CD14-positive monocyte (primary cell): ENCODE data around the gene ARG1. TPM values are rescaled to one million over a fixed set of nuclear protein-coding genes. Genes with fewer than 3 reads are reported as not detected.
"Not testable (repeated sequence)": the region's sequence is repeated elsewhere in the genome, so short reads cannot be mapped to it uniquely, and the experiment has no call there.

Source experiments
- DNase-seq, 3 donors: peaks; one replicate each; pipeline ENCODE4 v3.0.0-alpha.2; 2011 to 2022
- H2AFZ ChIP-seq: 2 replicates; pipeline ENCODE4 v1.6.0; 2012; ENCODE audit warnings: mild to moderate bottlenecking, low read depth, low read length, inconsistent platforms; ENCODE audit not compliant: insufficient read depth, poor library complexity, severe bottlenecking
- H3K27ac ChIP-seq, 2 donors: 1 replicate in 1 of 2; 2 replicates in 1 of 2; pipeline ENCODE4 v1.5.1; 2012 to 2013; ENCODE audit warnings: low read length in 2 of 2, control low read depth in 1 of 2, inconsistent platforms in 1 of 2, low read depth in 1 of 2, mild to moderate bottlenecking in 1 of 2
- H3K27me3 ChIP-seq, 2 donors: one replicate each; pipeline versions ENCODE4 v1.6.0 to v1.6.1; 2011 to 2013; ENCODE audit warnings: low read length in 2 of 2; ENCODE audit not compliant: control insufficient read depth in 2 of 2, insufficient read depth in 2 of 2
- H3K36me3 ChIP-seq, 2 donors: replicated peaks in 1 of 2; 1 replicate in 1 of 2; 2 replicates in 1 of 2; pipeline versions ENCODE4 v1.5.1 to v1.6.1; 2012 to 2013; ENCODE audit warnings: low read length in 2 of 2, control low read depth in 1 of 2, inconsistent platforms in 1 of 2, mild to moderate bottlenecking in 1 of 2; ENCODE audit not compliant: insufficient read depth in 2 of 2, control insufficient read depth in 1 of 2
- H3K4me1 ChIP-seq, 2 donors: 1 replicate in 1 of 2; 2 replicates in 1 of 2; pipeline versions ENCODE4 v1.5.1 to v1.6.1; 2012 to 2013; ENCODE audit warnings: low read length in 2 of 2, control low read depth in 1 of 2, inconsistent platforms in 1 of 2, mild to moderate bottlenecking in 1 of 2, moderate library complexity in 1 of 2; ENCODE audit not compliant: insufficient read depth in 2 of 2, control insufficient read depth in 1 of 2
- H3K4me2 ChIP-seq: replicated peaks from 2 replicates; pipeline ENCODE3; 2012; ENCODE audit warnings: low read length, moderate library complexity, mild to moderate bottlenecking; ENCODE audit not compliant: poor library complexity, severe bottlenecking; ENCODE audit errors: extremely low read depth
- H3K4me3 ChIP-seq, 3 experiments: fragments of 200-600 bp in 1 of 3; sonication (generic) in 1 of 3; replicated peaks in 1 of 3; 1 replicate in 2 of 3; 2 replicates in 1 of 3; pipeline ENCODE4 v1.5.1; 2011 to 2013; ENCODE audit warnings: low read length in 3 of 3, mild to moderate bottlenecking in 3 of 3, control low read depth in 2 of 3, low read depth in 2 of 3, inconsistent platforms in 1 of 3, moderate library complexity in 1 of 3
- H3K79me2 ChIP-seq: 2 replicates; pipeline ENCODE4 v1.6.0; 2012; ENCODE audit warnings: mild to moderate bottlenecking, control low read depth, inconsistent platforms, low read length, moderate library complexity; ENCODE audit not compliant: insufficient read depth
- H3K9ac ChIP-seq: 2 replicates; pipeline ENCODE4 v1.6.0; 2017; ENCODE audit warnings: low read length, mild to moderate bottlenecking; ENCODE audit not compliant: insufficient read depth, poor library complexity, severe bottlenecking
- H3K9me3 ChIP-seq, 2 donors: replicated peaks in 1 of 2; 1 replicate in 1 of 2; 2 replicates in 1 of 2; pipeline versions ENCODE4 v1.5.1 to v1.6.1; 2012 to 2013; ENCODE audit warnings: low read length in 2 of 2, control low read depth in 1 of 2; ENCODE audit not compliant: control insufficient read depth in 1 of 2, insufficient read depth in 1 of 2
- H4K20me1 ChIP-seq: 2 replicates; pipeline ENCODE4 v1.6.0; 2012; ENCODE audit warnings: mild to moderate bottlenecking, low read length, control low read depth, moderate library complexity; ENCODE audit not compliant: insufficient read depth
- H3K27ac Mint-ChIP-seq, 7 donors: one replicate each; pipeline ENCODE4 v1.8.0; 2020; ENCODE audit warnings: mild to moderate bottlenecking in 7 of 7, mixed read lengths in 7 of 7, moderate library complexity in 6 of 7, inconsistent platforms in 2 of 7
- H3K27me3 Mint-ChIP-seq, 3 donors: one replicate each; pipeline ENCODE4 v1.8.0; 2021 to 2022; ENCODE audit warnings: low read depth in 3 of 3, mild to moderate bottlenecking in 3 of 3, mixed read lengths in 3 of 3, moderate library complexity in 3 of 3, inconsistent platforms in 1 of 3
- H3K36me3 Mint-ChIP-seq, 2 donors: one replicate each; pipeline ENCODE4 v1.8.0; 2020; ENCODE audit warnings: mixed read lengths in 2 of 2, inconsistent platforms in 1 of 2, mild to moderate bottlenecking in 1 of 2
- H3K4me1 Mint-ChIP-seq: one replicate; pipeline ENCODE4 v1.8.0; 2020; ENCODE audit warnings: mild to moderate bottlenecking, mixed read lengths
- H3K4me3 Mint-ChIP-seq, 2 donors: one replicate each; pipeline ENCODE4 v1.8.0; 2020; ENCODE audit warnings: mild to moderate bottlenecking in 2 of 2, mixed read lengths in 2 of 2, moderate library complexity in 1 of 2
- H3K9me3 Mint-ChIP-seq, 7 donors: one replicate each; pipeline ENCODE4 v1.8.0; 2020 to 2022; ENCODE audit warnings: mixed read lengths in 7 of 7, mild to moderate bottlenecking in 6 of 7, moderate library complexity in 6 of 7, inconsistent platforms in 2 of 7
- CTCF ChIP-seq: fragments of 200-600 bp; IDR thresholded peaks from one replicate; pipeline ENCODE4 v1.8.0; 2022; ENCODE audit warnings: antibody characterized with exemption, mild to moderate bottlenecking
- WGBS: methylation state at CpG from one replicate; pipeline ENCODE4 v1.1.5; 2013; ENCODE audit warnings: missing lambda C conversion rate; ENCODE audit not compliant: insufficient coverage; 5-methylcytosine and 5-hydroxymethylcytosine counted together
- intact Hi-C, 2 donors: fragments of 100-400 bp; cut with micrococcal nuclease; formaldehyde crosslinking; loops; one replicate each; pipeline versions ENCODE4 v1.15.0 to v1.15.1; 2023
- polyA plus RNA-seq, 3 donors: library from polyadenylated mRNA; depleted of rRNA in 1 of 3; unstranded in 2 of 3; stranded (reverse) in 1 of 3; fragments of 300-500 nt in 2 of 3; fragments of >200 nt in 1 of 3; fragmentation: Illumina TruSeq in 2 of 3; gene quantifications; 1 replicate in 2 of 3; 2 replicates in 1 of 3; pipeline ENCODE4 v1.2.3, GENCODE V29; 2012 to 2021

ARG1 gene
- polyA plus RNA-seq, 3 donors = not detected

- Histone ChIP-seq H3K27ac (no peak overlapping the region), H4K20me1 (no peaks in the 10 kb centered on the region), H3K4me3 (no peak overlapping the region), H2AFZ (no peak overlapping the region), H3K27me3 (no peaks in the 10 kb centered on the region), H3K9me3 (peaks cover 0 to 6% of the 10 kb centered on the region in 2 donors), H3K36me3 (no peaks in the 10 kb centered on the region), H3K79me2 (no peaks in the 10 kb centered on the region), H3K9ac (no peak overlapping the region), H3K4me2 (no peak overlapping the region), H3K4me1 (no peaks in the 10 kb centered on the region)
- H3K4me1 Mint-ChIP-seq = peaks cover 7% of the 10 kb centered on the region
- H3K27ac Mint-ChIP-seq = no peak overlapping the region
- WGBS = 94% methylated on average over 16 of the region's 25 CpGs
- no peak for DNase-seq
- H3K4me3 Mint-ChIP-seq = no peak overlapping the region
- H3K27me3 Mint-ChIP-seq = no peaks in the 10 kb centered on the region
- intact Hi-C loops = no loop called here
- no peaks in the 10 kb centered on the region for H3K36me3 Mint-ChIP-seq
- TF ChIP-seq CTCF = no peak
- H3K9me3 Mint-ChIP-seq = peaks cover 0 to 5% (median 2%) of the 10 kb centered on the region in 7 donors
Observed at GRCh38 chr6:131524695-131525336, 48.2 kb upstream of the ARG1 start.

DNA sequence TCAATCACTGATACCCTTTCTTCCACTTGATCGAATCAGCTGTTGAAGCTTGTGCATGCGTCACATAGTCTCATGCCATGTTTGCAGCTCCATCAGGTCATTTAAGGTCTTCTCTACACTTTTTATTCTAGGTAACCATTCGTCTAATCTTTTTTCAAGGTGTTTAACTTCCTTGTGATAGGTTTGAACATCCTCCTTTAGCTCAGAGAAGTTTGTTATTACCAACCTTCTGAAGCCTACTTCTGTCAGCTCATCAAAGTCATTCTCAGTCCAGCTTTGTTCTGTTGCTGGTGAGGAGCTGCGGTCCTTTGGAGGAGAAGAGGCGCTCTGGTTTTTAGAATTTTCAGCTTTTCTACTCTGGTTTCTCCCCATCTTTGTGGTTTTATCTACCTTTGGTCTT lies 42.1 kb upstream of the ARG1 start:
- H4K20me1 ChIP-seq, H3K79me2 ChIP-seq, H3K27ac ChIP-seq, H3K27me3 ChIP-seq, DNase-seq, H3K9me3 Mint-ChIP-seq, H3K4me1 Mint-ChIP-seq, H3K4me2 ChIP-seq, H3K27ac Mint-ChIP-seq, H2AFZ ChIP-seq, H3K4me1 ChIP-seq, H3K4me3 Mint-ChIP-seq, H3K27me3 Mint-ChIP-seq, H3K36me3 Mint-ChIP-seq, H3K9ac ChIP-seq, H3K9me3 ChIP-seq, H3K4me3 ChIP-seq, H3K36me3 ChIP-seq: not testable (repeated sequence)
- intact Hi-C loops = loop anchor here (5.0 to 10.0 kb wide), 2 partner anchors 326 to 644 kb away; no protein-coding TSS in a partner anchor
- 100% methylated on average over 2 of the region's 5 CpGs for WGBS

- not testable (repeated sequence) for H2AFZ ChIP-seq, H3K9ac ChIP-seq, H3K4me2 ChIP-seq, H3K4me1 Mint-ChIP-seq, H4K20me1 ChIP-seq, H3K4me3 ChIP-seq, H3K4me3 Mint-ChIP-seq, H3K9me3 Mint-ChIP-seq, H3K9me3 ChIP-seq, H3K36me3 Mint-ChIP-seq, H3K27ac Mint-ChIP-seq, H3K27ac ChIP-seq, DNase-seq, H3K36me3 ChIP-seq, H3K27me3 Mint-ChIP-seq, H3K79me2 ChIP-seq, H3K4me1 ChIP-seq, H3K27me3 ChIP-seq
- intact Hi-C loops = loop anchor here (5.0 to 10.0 kb wide), 2 partner anchors 327 to 644 kb away; no protein-coding TSS in a partner anchor
- WGBS = 98% methylated on average over 7 of the region's 12 CpGs
Observed at GRCh38 chr6:131531681-131532080, 41.3 kb upstream of the ARG1 start.
